PC-3 (cell line): ENCODE data around the gene C16orf78. TPM values are rescaled to one million over a fixed set of nuclear protein-coding genes. Genes with fewer than 3 reads are reported as not detected.

Source experiments
- ATAC-seq: fragments of 200-7000 bp; cut with Tn5 transposase; 2 replicates; pipeline ENCODE4 v1.9.1; 2020; ENCODE audit warnings: mild to moderate bottlenecking, moderate library complexity
- BruUV-seq: library from RNA; stranded (reverse); fragments of 400-500 nt; replicated peaks from 2 replicates; lab custom pipeline; 2021; lab: Mats Ljungman, UMichigan
- CTCF ChIA-PET: fragments of 300-600 bp; sonication (Branson Sonifier 250); formaldehyde crosslinking; loops from one replicate; lab custom pipeline; 2022; ENCODE audit warnings: antibody characterized with exemption; lab: Charles Lee
- POLR2A ChIA-PET: fragments of 300-600 bp; sonication (Branson Sonifier 250); formaldehyde crosslinking; loops from one replicate; lab custom pipeline; 2022; ENCODE audit warnings: antibody characterized with exemption; ENCODE audit not compliant: unreplicated experiment; lab: Charles Lee
- DNase-seq: peaks from one replicate; pipeline ENCODE4 v3.0.0-alpha.2; 2015
- H2AFZ ChIP-seq: fragments of 300-600 bp; sonication (generic); 2 replicates; pipeline ENCODE4 v1.6.0; 2016; ENCODE audit warnings: antibody characterized with exemption, low read length
- H3F3A ChIP-seq: fragments of 300-600 bp; sonication (generic); one replicate; pipeline ENCODE4 v1.6.0; 2017; ENCODE audit warnings: antibody characterized with exemption, low read length, control low read depth, mild to moderate bottlenecking; ENCODE audit not compliant: unreplicated experiment
- H3K27ac ChIP-seq: fragments of 300-600 bp; sonication (generic); 2 replicates; pipeline ENCODE4 v1.5.1; 2016; ENCODE audit warnings: mild to moderate bottlenecking, low read length
- H3K27me3 ChIP-seq: fragments of 300-600 bp; sonication (generic); 2 replicates; pipeline ENCODE4 v1.6.1; 2016; ENCODE audit warnings: low read length, mixed read lengths
- H3K36me3 ChIP-seq: fragments of 300-600 bp; sonication (generic); 2 replicates; pipeline ENCODE4 v1.6.1; 2016; ENCODE audit warnings: low read depth, mixed run types, low read length, mixed read lengths
- H3K4me1 ChIP-seq: fragments of 300-600 bp; sonication (generic); 2 replicates; pipeline ENCODE4 v1.5.1; 2016; ENCODE audit warnings: low read length; ENCODE audit not compliant: insufficient read depth
- H3K4me2 ChIP-seq: fragments of 300-600 bp; sonication (generic); 2 replicates; pipeline ENCODE4 v1.6.0; 2016; ENCODE audit warnings: low read length
- H3K4me3 ChIP-seq: fragments of 300-600 bp; sonication (generic); 2 replicates; pipeline ENCODE4 v1.5.1; 2016; ENCODE audit warnings: mild to moderate bottlenecking, low read length, mixed read lengths
- H3K79me2 ChIP-seq: fragments of 300-600 bp; sonication (generic); 2 replicates; pipeline ENCODE4 v1.6.1; 2017; ENCODE audit warnings: low read length, mixed read lengths
- H3K9ac ChIP-seq: fragments of 300-600 bp; sonication (generic); 2 replicates; pipeline ENCODE4 v1.6.0; 2016; ENCODE audit warnings: mild to moderate bottlenecking, low read length
- H3K9me2 ChIP-seq: fragments of 300-600 bp; sonication (generic); replicated peaks from 2 replicates; pipeline ENCODE4 v1.6.1; 2016; ENCODE audit warnings: mixed run types, low read length, mixed read lengths
- H3K9me3 ChIP-seq: fragments of 300-600 bp; sonication (generic); 2 replicates; pipeline ENCODE4 v1.6.1; 2016; ENCODE audit warnings: low read length, mixed read lengths
- H4K20me1 ChIP-seq: fragments of 300-600 bp; sonication (generic); 2 replicates; pipeline ENCODE4 v1.6.1; 2016; ENCODE audit warnings: low read length, mixed read lengths
- CTCF ChIP-seq: fragments of 300-600 bp; sonication (generic); conservative IDR thresholded peaks from 2 replicates; pipeline ENCODE4 v1.5.1; 2017; ENCODE audit warnings: antibody characterized with exemption, low read depth, mild to moderate bottlenecking, low read length
- EZH2 ChIP-seq: fragments of 300-600 bp; sonication (generic); IDR thresholded peaks from one replicate; pipeline ENCODE4 v1.6.1; 2017; ENCODE audit warnings: antibody characterized with exemption, mild to moderate bottlenecking, low read length; ENCODE audit not compliant: unreplicated experiment
- EZH2phosphoT487 ChIP-seq: fragments of 300-600 bp; sonication (generic); IDR thresholded peaks from 2 replicates; pipeline ENCODE4 v1.6.1; 2018; ENCODE audit warnings: mild to moderate bottlenecking, antibody characterized with exemption, low read length, borderline replicate concordance
- intact Hi-C: fragments of 100-400 bp; cut with micrococcal nuclease; formaldehyde crosslinking; loops from 2 replicates; pipeline ENCODE4 v1.9.0; 2023
- total RNA-seq: library from RNA; depleted of rRNA; stranded (reverse); fragments of >200 nt; gene quantifications from 2 replicates; pipeline ENCODE4 v1.2.3, GENCODE V29; 2014

The C16orf78 gene
- total RNA-seq, 1 experiment from 2014 or later = not detected

- no peak for DNase-seq
- no peak overlapping the region for H2AFZ ChIP-seq
- intact Hi-C loops = no loop called here
- H3K9me3 ChIP-seq = no peaks in the 10 kb centered on the region
- H3K9ac ChIP-seq = no peak overlapping the region
- H3K79me2 ChIP-seq = no peaks in the 10 kb centered on the region
- no peak for ATAC-seq
- no TSS peak for BruUV-seq
- H3K4me1 ChIP-seq = no peaks in the 10 kb centered on the region
- TF ChIP-seq EZH2phosphoT487 (no peak), EZH2 (no peak), CTCF (no peak)
- no peaks in the 10 kb centered on the region for H3K36me3 ChIP-seq
- no peaks in the 10 kb centered on the region for H4K20me1 ChIP-seq
- ChIA-PET CTCF (no interaction called here), POLR2A (no interaction called here)
- no peak overlapping the region for H3K4me3 ChIP-seq
- H3K27me3 ChIP-seq = peaks cover 5% of the 10 kb centered on the region; the same call in 1 of the 2 replicates
- no peaks in the 10 kb centered on the region for H3K9me2 ChIP-seq
- H3F3A ChIP-seq = no peaks in the 10 kb centered on the region
- H3K4me2 ChIP-seq = no peak overlapping the region
- H3K27ac ChIP-seq = no peak overlapping the region
Observed at GRCh38 chr16:49399594-49400364, 26.2 kb downstream of the C16orf78 start.

- Histone ChIP-seq H3K9me3 (no peaks in the 10 kb centered on the region), H2AFZ (no peak overlapping the region), H3K79me2 (no peaks in the 10 kb centered on the region), H3F3A (no peaks in the 10 kb centered on the region), H3K27ac (no peak overlapping the region), H4K20me1 (no peaks in the 10 kb centered on the region), H3K36me3 (no peaks in the 10 kb centered on the region), H3K27me3 (peaks cover 5% of the 10 kb centered on the region; the same call in 1 of the 2 replicates), H3K4me3 (no peak overlapping the region), H3K9me2 (no peaks in the 10 kb centered on the region), H3K4me2 (no peak overlapping the region), H3K4me1 (no peaks in the 10 kb centered on the region), H3K9ac (no peak overlapping the region)
- TF ChIP-seq EZH2 (no peak), CTCF (no peak), EZH2phosphoT487 (no peak)
- DNase-seq (no peak), ATAC-seq (no peak)
- CTCF ChIA-PET = no interaction called here
- no TSS peak for BruUV-seq
- POLR2A ChIA-PET = no interaction called here
- intact Hi-C loops = no loop called here
Observed at GRCh38 chr16:49400611-49401010, 27.0 kb downstream of the C16orf78 start.

- ATAC-seq (no peak), DNase-seq (no peak)
- Histone ChIP-seq H4K20me1 (no peaks in the 10 kb centered on the region), H3K27me3 (no peaks in the 10 kb centered on the region), H3K4me3 (no peak overlapping the region), H3K4me1 (no peaks in the 10 kb centered on the region), H3K9ac (no peak overlapping the region), H3K9me3 (no peaks in the 10 kb centered on the region), H3K27ac (no peak overlapping the region), H3K9me2 (no peaks in the 10 kb centered on the region), H2AFZ (no peak overlapping the region), H3K36me3 (no peaks in the 10 kb centered on the region), H3F3A (no peaks in the 10 kb centered on the region), H3K79me2 (no peaks in the 10 kb centered on the region), H3K4me2 (no peak overlapping the region)
- intact Hi-C loops = no loop called here
- ChIA-PET CTCF (no interaction called here), POLR2A (no interaction called here)
- BruUV-seq = no TSS peak
- TF ChIP-seq EZH2phosphoT487 (no peak), EZH2 (no peak), CTCF (no peak)
Observed at GRCh38 chr16:49405123-49405522, 31.5 kb downstream of the C16orf78 start.
